Mesenchymal stem cell (in vitro differentiated cells and primary cell): ENCODE results near the gene NEGR1.

ENCODE experiments used
- DNase-seq: peaks from one replicate; pipeline ENCODE4 v3.0.0-alpha.2; 2013
- H2AFZ ChIP-seq: one replicate; pipeline ENCODE4 v1.6.1; 2013; ENCODE audit warnings: low read depth, mild to moderate bottlenecking, control low read depth, inconsistent platforms, low read length, moderate library complexity
- H2AK5ac ChIP-seq: 2 replicates; pipeline ENCODE4 v1.6.1; 2013; ENCODE audit warnings: low read length, moderate library complexity, mild to moderate bottlenecking, inconsistent platforms; ENCODE audit not compliant: severe bottlenecking
- H2BK120ac ChIP-seq: one replicate; pipeline ENCODE4 v1.6.1; 2013; ENCODE audit warnings: low read depth, mild to moderate bottlenecking, inconsistent platforms, low read length, moderate library complexity
- H2BK12ac ChIP-seq, 2 experiments: one replicate each; pipeline ENCODE4 v1.6.1; 2013; ENCODE audit warnings: inconsistent platforms in 2 of 2, low read length in 2 of 2, mild to moderate bottlenecking in 2 of 2, moderate library complexity in 2 of 2, control low read depth in 1 of 2
- H2BK15ac ChIP-seq: one replicate; pipeline ENCODE4 v1.6.1; 2013; ENCODE audit warnings: mild to moderate bottlenecking, low read depth, inconsistent platforms; ENCODE audit not compliant: poor library complexity, severe bottlenecking
- H2BK5ac ChIP-seq: 2 replicates; pipeline ENCODE4 v1.6.1; 2013; ENCODE audit warnings: low read depth, mild to moderate bottlenecking, low read length, control low read depth, inconsistent platforms; ENCODE audit not compliant: poor library complexity, severe bottlenecking
- H3K14ac ChIP-seq, 2 experiments: one replicate each; pipeline ENCODE4 v1.6.1; 2013; ENCODE audit warnings: inconsistent platforms in 2 of 2, low read length in 2 of 2, control low read depth in 1 of 2, mild to moderate bottlenecking in 1 of 2, moderate library complexity in 1 of 2
- H3K18ac ChIP-seq, 2 experiments: one replicate each; pipeline ENCODE4 v1.6.1; 2013; ENCODE audit warnings: inconsistent platforms in 2 of 2, low read length in 2 of 2, control low read depth in 1 of 2, low read depth in 1 of 2, mild to moderate bottlenecking in 1 of 2
- H3K23ac ChIP-seq, 2 experiments: one replicate each; pipeline ENCODE4 v1.6.1; 2013; ENCODE audit warnings: inconsistent platforms in 2 of 2, low read length in 2 of 2, mild to moderate bottlenecking in 2 of 2, moderate library complexity in 2 of 2, control low read depth in 1 of 2
- H3K27ac ChIP-seq: 2 replicates; pipeline ENCODE4 v1.5.1; 2013; ENCODE audit warnings: mild to moderate bottlenecking, moderate library complexity, low read length, control low read depth, inconsistent platforms; ENCODE audit not compliant: poor library complexity, severe bottlenecking
- H3K27me3 ChIP-seq, 2 experiments: 2 replicates each; pipeline versions ENCODE4 v1.6.1 to v1.7.0; 2013; ENCODE audit warnings: low read length in 2 of 2, mild to moderate bottlenecking in 2 of 2, moderate library complexity in 2 of 2, control low read depth in 1 of 2, inconsistent platforms in 1 of 2; ENCODE audit not compliant: control insufficient read depth in 1 of 2, insufficient read depth in 1 of 2
- H3K36me3 ChIP-seq, 2 experiments: 2 replicates each; pipeline versions ENCODE4 v1.6.1 to v1.7.0; 2013; ENCODE audit warnings: low read length in 2 of 2, control low read depth in 1 of 2, inconsistent platforms in 1 of 2, low read depth in 1 of 2, mild to moderate bottlenecking in 1 of 2; ENCODE audit not compliant: insufficient read depth in 2 of 2, control insufficient read depth in 1 of 2
- H3K4ac ChIP-seq, 2 experiments: one replicate each; pipeline ENCODE4 v1.6.1; 2013; ENCODE audit warnings: inconsistent platforms in 2 of 2, low read length in 2 of 2, mild to moderate bottlenecking in 2 of 2, moderate library complexity in 2 of 2, control low read depth in 1 of 2, low read depth in 1 of 2
- H3K4me1 ChIP-seq: 2 replicates; pipeline ENCODE4 v1.6.1; 2013; ENCODE audit warnings: low read depth, low read length, control low read depth; ENCODE audit not compliant: control insufficient read depth, insufficient read depth
- H3K4me2 ChIP-seq: 2 replicates; pipeline ENCODE4 v1.6.1; 2013; ENCODE audit warnings: low read length, mild to moderate bottlenecking, inconsistent platforms; ENCODE audit not compliant: poor library complexity, severe bottlenecking
- H3K4me3 ChIP-seq, 2 experiments: 2 replicates each; pipeline versions ENCODE4 v1.5.1 to v1.7.0; 2013; ENCODE audit warnings: low read length in 2 of 2, mild to moderate bottlenecking in 2 of 2, control low read depth in 1 of 2, low read depth in 1 of 2; ENCODE audit not compliant: insufficient read depth in 1 of 2
- H3K79me1 ChIP-seq: replicated peaks from 2 replicates; pipeline ENCODE4 v1.6.1; 2013; ENCODE audit warnings: mild to moderate bottlenecking, control low read depth, low read length, inconsistent platforms; ENCODE audit not compliant: poor library complexity, severe bottlenecking
- H3K9ac ChIP-seq: 2 replicates; pipeline ENCODE4 v1.7.0; 2013; ENCODE audit warnings: mild to moderate bottlenecking, low read length, moderate library complexity
- H3K9me3 ChIP-seq: 2 replicates; pipeline ENCODE4 v1.7.0; 2013; ENCODE audit warnings: mild to moderate bottlenecking, low read length; ENCODE audit not compliant: control insufficient read depth
- H4K8ac ChIP-seq: one replicate; pipeline ENCODE4 v1.6.1; 2013; ENCODE audit warnings: inconsistent platforms, mild to moderate bottlenecking, low read length, moderate library complexity
- H4K91ac ChIP-seq: one replicate; pipeline ENCODE4 v1.6.1; 2013; ENCODE audit warnings: mild to moderate bottlenecking, low read length, inconsistent platforms
- WGBS: methylation state at CpG from one replicate; pipeline ENCODE4 v1.1.7; 2013; ENCODE audit warnings: mixed read lengths; 5-methylcytosine and 5-hydroxymethylcytosine counted together

Gene NEGR1

DNA sequence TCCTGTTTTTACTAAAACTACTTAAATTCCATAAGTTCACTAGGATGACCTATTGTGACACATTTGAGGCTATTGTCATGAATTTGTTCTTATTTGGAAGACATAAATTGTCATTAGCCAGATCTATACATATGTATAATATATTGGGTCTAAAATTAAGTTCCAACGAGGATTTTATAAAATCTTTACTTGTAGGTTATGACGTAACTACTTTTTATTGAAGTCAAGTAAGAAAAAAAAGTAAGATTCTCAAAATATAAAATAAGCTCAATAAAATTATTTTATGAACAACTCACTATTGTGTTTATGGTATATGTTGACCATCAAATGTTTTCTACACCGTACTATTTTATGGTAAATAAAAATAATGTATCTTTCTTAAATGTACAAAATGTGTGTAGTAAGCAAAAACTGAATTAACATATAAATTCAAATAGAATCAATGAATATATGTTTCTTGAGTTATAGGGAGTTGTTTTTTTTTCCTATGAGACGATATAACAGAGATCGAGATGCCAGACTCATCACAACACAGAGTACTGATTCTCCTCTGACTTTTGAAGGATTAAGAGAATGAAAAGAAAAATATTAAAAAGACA, 64.1 kb downstream of the NEGR1 start:
- Histone ChIP-seq H3K18ac (no peak overlapping the region), H2AK5ac (no peak overlapping the region), H2BK5ac (no peak overlapping the region), H3K27ac (no peak overlapping the region), H3K79me1 (peaks cover 12% of the 10 kb centered on the region), H3K27me3 (no peaks in the 10 kb centered on the region), H4K8ac (no peak overlapping the region), H2BK12ac (no peak overlapping the region), H3K4me3 (no peak overlapping the region), H3K23ac (no peak overlapping the region), H3K36me3 (peaks cover 0 to 4% of the 10 kb centered on the region in 2 experiments), H4K91ac (no peak overlapping the region), H2BK15ac (no peak overlapping the region), H3K4me1 (no peaks in the 10 kb centered on the region), H3K14ac (no peak overlapping the region), H3K9me3 (no peaks in the 10 kb centered on the region), H3K4ac (no peak overlapping the region), H2BK120ac (no peak overlapping the region), H3K4me2 (no peak overlapping the region), H3K9ac (no peak overlapping the region), H2AFZ (no peak overlapping the region)
- no CpG with 5 or more reads among the region's 5 CpGs for WGBS
- DNase-seq = no peak

DNA sequence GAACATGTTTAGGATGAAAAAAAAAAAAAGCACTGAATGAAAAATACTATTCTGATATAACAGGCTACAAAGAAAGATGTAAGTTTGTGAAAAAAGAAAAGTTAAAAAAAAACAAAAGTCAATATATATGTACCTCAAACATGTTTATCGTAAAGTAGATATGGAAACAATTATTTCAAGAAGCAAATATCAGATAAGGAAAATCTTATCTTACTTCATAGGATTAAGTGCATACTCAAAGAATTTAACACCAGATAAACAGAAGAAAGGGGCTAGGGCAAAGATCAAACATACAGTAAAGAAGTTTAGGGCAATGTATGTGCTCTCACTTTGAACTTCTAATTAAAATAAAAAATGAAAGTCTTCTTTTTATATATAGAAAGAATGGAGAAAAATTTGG, 75.3 kb downstream of the NEGR1 start:
- Histone ChIP-seq H3K14ac (no peak overlapping the region), H3K27ac (no peak overlapping the region), H3K4me1 (no peaks in the 10 kb centered on the region), H3K23ac (no peak overlapping the region), H3K27me3 (no peaks in the 10 kb centered on the region), H3K4me3 (no peak overlapping the region), H2BK15ac (no peak overlapping the region), H2AFZ (no peak overlapping the region), H3K9ac (no peak overlapping the region), H3K36me3 (no peaks in the 10 kb centered on the region), H2BK12ac (no peak overlapping the region), H3K4ac (no peak overlapping the region), H3K9me3 (no peaks in the 10 kb centered on the region), H2AK5ac (no peak overlapping the region), H2BK5ac (no peak overlapping the region), H3K4me2 (no peak overlapping the region), H2BK120ac (no peak overlapping the region), H3K18ac (no peak overlapping the region), H4K91ac (no peak overlapping the region), H4K8ac (no peak overlapping the region), H3K79me1 (peaks cover 4% of the 10 kb centered on the region)
- no peak for DNase-seq
- no CpG with 5 or more reads among the region's 1 CpG for WGBS

DNA sequence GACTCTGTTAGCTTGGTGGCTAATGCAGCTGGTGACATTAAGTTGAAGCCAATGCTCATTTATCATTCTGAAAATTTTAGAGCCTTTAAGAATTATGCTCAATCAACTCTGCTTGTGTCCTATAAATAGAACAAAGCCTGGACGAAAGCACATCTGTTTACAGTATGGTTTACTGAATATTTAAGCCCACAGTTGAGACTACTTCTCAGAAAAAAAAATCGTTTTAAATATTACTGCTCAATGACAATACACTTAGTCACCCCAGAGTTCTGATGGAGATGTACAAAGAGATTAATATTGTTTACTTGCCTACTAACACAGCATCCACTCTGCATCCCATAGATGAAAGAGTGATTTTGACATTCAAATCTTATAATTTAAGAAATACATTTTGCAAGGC, 79.6 kb downstream of the NEGR1 start:
- H4K91ac ChIP-seq = no peak overlapping the region
- H2AFZ ChIP-seq = no peak overlapping the region
- H3K4ac ChIP-seq = no peak overlapping the region
- H2AK5ac ChIP-seq = no peak overlapping the region
- H3K27me3 ChIP-seq = no peaks in the 10 kb centered on the region
- H2BK12ac ChIP-seq = no peak overlapping the region
- 0% methylated on average over 1 of the region's 2 CpGs for WGBS
- no peaks in the 10 kb centered on the region for H3K36me3 ChIP-seq
- no peak overlapping the region for H2BK120ac ChIP-seq
- peak; percentile 7 for DNase-seq
- H3K79me1 ChIP-seq = peaks cover 9% of the 10 kb centered on the region
- H3K4me1 ChIP-seq = no peaks in the 10 kb centered on the region
- H3K23ac ChIP-seq = no peak overlapping the region
- H2BK5ac ChIP-seq = no peak overlapping the region
- peaks cover 11% of the 10 kb centered on the region for H3K9me3 ChIP-seq
- no peak overlapping the region for H3K18ac ChIP-seq
- no peak overlapping the region for H2BK15ac ChIP-seq
- no peak overlapping the region for H3K4me3 ChIP-seq
- no peak overlapping the region for H3K14ac ChIP-seq
- no peak overlapping the region for H3K9ac ChIP-seq
- H3K27ac ChIP-seq = no peak overlapping the region
- H4K8ac ChIP-seq = no peak overlapping the region
- H3K4me2 ChIP-seq = no peak overlapping the region

DNA sequence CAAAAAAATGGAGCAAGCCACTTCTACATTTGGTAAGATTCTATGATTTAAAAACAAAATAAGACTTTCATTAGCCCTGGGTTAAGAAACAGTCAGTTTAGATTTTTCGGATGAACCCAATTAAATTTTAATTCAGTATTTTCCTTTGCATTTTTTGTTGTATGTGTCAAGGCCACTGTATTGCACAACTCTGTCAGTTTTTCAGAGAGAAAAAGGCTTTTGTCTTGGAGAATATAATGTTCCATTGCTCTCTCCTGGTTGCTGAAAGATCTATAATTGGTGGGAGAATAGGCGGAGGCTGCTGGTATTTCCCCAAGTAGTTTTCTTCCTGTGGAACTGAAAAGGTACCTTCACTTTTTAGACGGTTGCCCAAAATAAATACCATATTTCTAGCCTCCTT, 84.6 kb downstream of the NEGR1 start:
- Histone ChIP-seq H4K91ac (no peak overlapping the region), H3K79me1 (peaks cover 5% of the 10 kb centered on the region), H2AFZ (no peak overlapping the region), H3K23ac (no peak overlapping the region), H3K14ac (no peak overlapping the region), H3K27ac (no peak overlapping the region), H3K18ac (no peak overlapping the region), H3K4ac (no peak overlapping the region), H2BK120ac (no peak overlapping the region), H3K9me3 (peaks cover 11% of the 10 kb centered on the region), H3K4me1 (no peaks in the 10 kb centered on the region), H3K4me2 (no peak overlapping the region), H3K9ac (no peak overlapping the region), H3K4me3 (no peak overlapping the region), H2BK12ac (no peak overlapping the region), H2BK5ac (no peak overlapping the region), H3K36me3 (no peaks in the 10 kb centered on the region), H3K27me3 (no peaks in the 10 kb centered on the region), H4K8ac (no peak overlapping the region), H2AK5ac (no peak overlapping the region), H2BK15ac (no peak overlapping the region)
- no peak for DNase-seq
- no CpG with 5 or more reads among the region's 3 CpGs for WGBS
